Endothelial cell of umbilical vein (primary cell): ENCODE results near the gene LRP1B. TPM values are rescaled to one million over a fixed set of nuclear protein-coding genes. Genes with fewer than 3 reads are reported as not detected.

ENCODE experiments used
- BruUV-seq: library from RNA; stranded (reverse); fragments of 400-500 nt; replicated peaks from 2 replicates; lab custom pipeline; 2021; lab: Mats Ljungman, UMichigan
- CTCF ChIA-PET: fragments of 300-600, 350-600 bp; sonication (Branson Sonifier 250); formaldehyde crosslinking; loops from one replicate; lab custom pipeline; 2021; ENCODE audit warnings: antibody characterized with exemption, inconsistent platforms; lab: Charles Lee
- POLR2A ChIA-PET: fragments of 300-600, 350-600 bp; sonication (Branson Sonifier 250); formaldehyde crosslinking; loops from one replicate; lab custom pipeline; 2021; ENCODE audit warnings: antibody characterized with exemption, inconsistent platforms; lab: Charles Lee
- DNase-seq: peaks from one replicate; pipeline ENCODE4 v3.0.0-alpha.2; 2011; ENCODE audit warnings: low read depth, low spot score
- FAIRE-seq: peaks from 2 replicates; lab custom pipeline; 2011; peaks lifted over from hg19 to GRCh38; lab: Jason Lieb, UNC
- H2AFZ ChIP-seq: 2 replicates; pipeline ENCODE4 v1.6.0; 2012; ENCODE audit warnings: low read depth, low read length, control low read depth, inconsistent platforms
- H3K27ac ChIP-seq: 2 replicates; pipeline ENCODE4 v1.5.1; 2011; ENCODE audit warnings: low read depth, mild to moderate bottlenecking, control low read depth, low read length, moderate library complexity; ENCODE audit not compliant: insufficient read depth
- H3K27me3 ChIP-seq, 2 experiments: 2 replicates each; pipeline versions ENCODE4 v1.6.0 to v1.6.1; 2011; ENCODE audit warnings: low read length in 2 of 2, mixed read lengths in 1 of 2; ENCODE audit not compliant: control insufficient read depth in 2 of 2, insufficient read depth in 2 of 2
- H3K36me3 ChIP-seq, 2 experiments: 2 replicates in 1 of 2; 3 replicates in 1 of 2; pipeline ENCODE4 v1.5.1; 2011; ENCODE audit warnings: low read length in 2 of 2, mild to moderate bottlenecking in 1 of 2, moderate library complexity in 1 of 2; ENCODE audit not compliant: control insufficient read depth in 2 of 2, insufficient read depth in 2 of 2; ENCODE audit errors: extremely low read depth in 1 of 2
- H3K4me1 ChIP-seq: 3 replicates; pipeline ENCODE4 v1.5.1; 2011; ENCODE audit warnings: mild to moderate bottlenecking, low read length; ENCODE audit not compliant: control insufficient read depth, insufficient read depth; ENCODE audit errors: extremely low read depth
- H3K4me2 ChIP-seq: 2 replicates; pipeline ENCODE4 v1.6.1; 2011; ENCODE audit warnings: low read length, control low read depth, mixed read lengths; ENCODE audit not compliant: insufficient read depth
- H3K4me3 ChIP-seq, 3 experiments: fragments of 200-600 bp in 1 of 3; sonication (generic), shearing (Covaris generic) in 1 of 3; replicated peaks in 1 of 3; 2 replicates each; pipeline ENCODE4 v1.5.1; 2011 to 2016; ENCODE audit warnings: control low read depth in 3 of 3, low read length in 3 of 3, mild to moderate bottlenecking in 2 of 3, inconsistent platforms in 1 of 3, low read depth in 1 of 3, moderate library complexity in 1 of 3; ENCODE audit not compliant: insufficient read depth in 1 of 3
- H3K79me2 ChIP-seq: 2 replicates; pipeline ENCODE4 v1.6.0; 2012; ENCODE audit warnings: low read length, inconsistent platforms; ENCODE audit not compliant: control insufficient read depth, insufficient read depth
- H3K9ac ChIP-seq: replicated peaks from 2 replicates; pipeline ENCODE3; 2011; ENCODE audit warnings: low read length, control low read depth; ENCODE audit not compliant: insufficient read depth; ENCODE audit errors: extremely low read depth
- H3K9me1 ChIP-seq: replicated peaks from 3 replicates; pipeline ENCODE4 v1.6.0; 2011; ENCODE audit warnings: mild to moderate bottlenecking, low read length; ENCODE audit not compliant: control insufficient read depth, insufficient read depth; ENCODE audit errors: extremely low read depth
- H3K9me3 ChIP-seq: replicated peaks from 2 replicates; pipeline ENCODE4 v1.5.1; 2012; ENCODE audit warnings: low read length, inconsistent platforms; ENCODE audit not compliant: control insufficient read depth, insufficient read depth
- H4K20me1 ChIP-seq: replicated peaks from 2 replicates; pipeline ENCODE3; 2011; ENCODE audit warnings: mild to moderate bottlenecking, low read length; ENCODE audit not compliant: control insufficient read depth, insufficient read depth; ENCODE audit errors: extremely low read depth
- EZH2 ChIP-seq: IDR thresholded peaks from 2 replicates; pipeline ENCODE4 v1.6.1; 2012; ENCODE audit warnings: borderline replicate concordance, low read depth, mild to moderate bottlenecking, moderate library complexity, low read length, inconsistent platforms; ENCODE audit not compliant: severe bottlenecking
- FOS ChIP-seq: IDR thresholded peaks from 2 replicates; pipeline ENCODE4 v1.6.1; 2011; ENCODE audit warnings: mild to moderate bottlenecking, low read length, moderate library complexity, borderline replicate concordance; ENCODE audit not compliant: insufficient read depth
- GATA2 ChIP-seq: IDR thresholded peaks from 2 replicates; pipeline ENCODE4 v1.7.0; 2011; ENCODE audit warnings: low read depth, mild to moderate bottlenecking, moderate library complexity, mixed read lengths, low read length; ENCODE audit not compliant: insufficient read length, insufficient read depth
- JUN ChIP-seq: IDR thresholded peaks from 2 replicates; pipeline ENCODE4 v1.6.1; 2011; ENCODE audit warnings: borderline replicate concordance, low read depth; ENCODE audit not compliant: insufficient read length, insufficient read depth
- MYC ChIP-seq: IDR thresholded peaks from one replicate; pipeline ENCODE4 v1.6.1; 2011; ENCODE audit warnings: mild to moderate bottlenecking, low read depth, low read length
- POLR2A ChIP-seq: IDR thresholded peaks from 2 replicates; pipeline ENCODE4 v1.6.1; 2012; ENCODE audit warnings: low read depth, mild to moderate bottlenecking, control low read depth, low read length
- POLR2AphosphoS5 ChIP-seq: IDR thresholded peaks from 2 replicates; pipeline ENCODE4 v1.6.1; 2012; ENCODE audit warnings: low read depth, mild to moderate bottlenecking, control low read depth, low read length, moderate library complexity; ENCODE audit not compliant: insufficient read depth
- dilution Hi-C: fragments of 300-500 bp; cut with MboI; formaldehyde crosslinking; loops from one replicate; pipeline ENCODE4 v1.15.0; 2019; ENCODE audit warnings: low sequenced_read_pairs; ENCODE audit not compliant: extremely low pct_ligation_motif_present
- intact Hi-C: fragments of 100-400 bp; cut with micrococcal nuclease; formaldehyde crosslinking; loops from one replicate; pipeline ENCODE4 v1.10.0; 2022
- polyA plus RNA-seq, 4 experiments: library from polyadenylated mRNA; depleted of rRNA in 3 of 4; stranded (reverse) in 3 of 4; unstranded in 1 of 4; fragments of >200 nt; gene quantifications; 2 replicates each; pipeline versions ENCODE4 v1.2.1 to v1.2.3, GENCODE V29; 2011 to 2012; ENCODE audit warnings: missing spikeins in 1 of 4
- total RNA-seq: library from RNA; stranded (reverse); gene quantifications from 2 replicates; pipeline ENCODE4 v1.2.3, GENCODE V29; 2021
- TF ChIP-seq, protein P1 (sequence below): IDR thresholded peaks from 2 replicates; pipeline ENCODE4 v1.6.1; 2011; ENCODE audit not compliant: insufficient read depth, insufficient read length
- TF ChIP-seq, protein P2 (sequence below), 2 donors: IDR thresholded peaks; 1 replicate in 1 of 2; 2 replicates in 1 of 2; pipeline ENCODE4 v1.5.1; 2011; ENCODE audit warnings: low read length in 2 of 2, mild to moderate bottlenecking in 2 of 2, moderate library complexity in 2 of 2, control low read depth in 1 of 2, inconsistent platforms in 1 of 2, low read depth in 1 of 2; ENCODE audit not compliant: insufficient read depth in 1 of 2; ENCODE audit errors: extremely low read depth in 1 of 2

The LRP1B gene
- total and polyA plus RNA-seq, 2 donors (not counting 3 experiments of a cell fraction or from before 2014, with no cell fraction given): 0.03 to 0.07 TPM

DNA sequence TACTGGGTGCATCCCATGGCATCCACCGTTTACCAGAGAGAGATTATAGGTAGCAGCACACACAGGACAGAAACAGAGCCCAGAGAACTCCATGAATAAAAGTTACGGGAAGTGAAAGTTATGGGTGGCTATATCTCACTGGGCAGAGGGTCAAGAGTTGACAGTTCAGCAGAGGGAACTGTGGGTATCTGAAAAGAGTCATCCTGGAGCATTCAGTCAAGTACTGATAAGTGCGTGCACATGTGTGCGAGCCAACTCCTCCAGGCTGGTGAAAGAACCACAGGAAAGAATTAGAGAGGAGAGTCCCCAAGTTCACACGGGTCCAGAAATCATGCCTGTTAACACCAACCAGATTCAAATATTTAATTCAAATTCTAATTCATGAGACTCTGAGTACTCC, 1588.2 kb downstream of the LRP1B start:
- CTCF ChIA-PET: no interaction called here
- no peak for FAIRE-seq
- TF ChIP-seq GATA2 (no peak), FOS (no peak), JUN (no peak), POLR2A (no peak), POLR2AphosphoS5 (no peak), MYC (no peak), EZH2 (no peak)
- TF ChIP-seq, protein P1, sequence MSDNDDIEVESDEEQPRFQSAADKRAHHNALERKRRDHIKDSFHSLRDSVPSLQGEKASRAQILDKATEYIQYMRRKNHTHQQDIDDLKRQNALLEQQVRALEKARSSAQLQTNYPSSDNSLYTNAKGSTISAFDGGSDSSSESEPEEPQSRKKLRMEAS: no peak
- TF ChIP-seq, protein P2, sequence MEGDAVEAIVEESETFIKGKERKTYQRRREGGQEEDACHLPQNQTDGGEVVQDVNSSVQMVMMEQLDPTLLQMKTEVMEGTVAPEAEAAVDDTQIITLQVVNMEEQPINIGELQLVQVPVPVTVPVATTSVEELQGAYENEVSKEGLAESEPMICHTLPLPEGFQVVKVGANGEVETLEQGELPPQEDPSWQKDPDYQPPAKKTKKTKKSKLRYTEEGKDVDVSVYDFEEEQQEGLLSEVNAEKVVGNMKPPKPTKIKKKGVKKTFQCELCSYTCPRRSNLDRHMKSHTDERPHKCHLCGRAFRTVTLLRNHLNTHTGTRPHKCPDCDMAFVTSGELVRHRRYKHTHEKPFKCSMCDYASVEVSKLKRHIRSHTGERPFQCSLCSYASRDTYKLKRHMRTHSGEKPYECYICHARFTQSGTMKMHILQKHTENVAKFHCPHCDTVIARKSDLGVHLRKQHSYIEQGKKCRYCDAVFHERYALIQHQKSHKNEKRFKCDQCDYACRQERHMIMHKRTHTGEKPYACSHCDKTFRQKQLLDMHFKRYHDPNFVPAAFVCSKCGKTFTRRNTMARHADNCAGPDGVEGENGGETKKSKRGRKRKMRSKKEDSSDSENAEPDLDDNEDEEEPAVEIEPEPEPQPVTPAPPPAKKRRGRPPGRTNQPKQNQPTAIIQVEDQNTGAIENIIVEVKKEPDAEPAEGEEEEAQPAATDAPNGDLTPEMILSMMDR (IDR thresholded peaks at IDR 0.05; ENCODE audit: extremely low read depth in 1 of 2, insufficient read depth in 1 of 2, low read depth in 1 of 2, low read length in 2 of 2): no peak

More for the DNA sequence above, 1588.2 kb downstream of the LRP1B start:
- Histone ChIP-seq H3K4me2 (no peak overlapping the region), H3K4me3 (no peak overlapping the region), H3K79me2 (no peaks in the 10 kb centered on the region), H4K20me1 (no peaks in the 10 kb centered on the region), H3K27ac (no peak overlapping the region), H3K36me3 (no peaks in the 10 kb centered on the region), H3K9me1 (no peaks in the 10 kb centered on the region), H3K4me1 (no peaks in the 10 kb centered on the region), H2AFZ (no peak overlapping the region), H3K27me3 (no peaks in the 10 kb centered on the region), H3K9ac (no peak overlapping the region), H3K9me3 (no peaks in the 10 kb centered on the region)
- intact Hi-C loops: no loop called here
- dilution Hi-C loops: no loop called here
- BruUV-seq: no TSS peak
- no peak for DNase-seq
- POLR2A ChIA-PET: no interaction called here
